OCI-LY7 (cell line): Measurements from ENCODE around the gene SPOP.

Experiments used
- CTCF ChIP-seq: fragments of 200-600 bp; sonication (generic); conservative IDR thresholded peaks from 2 replicates; pipeline ENCODE4 v1.5.1; 2014; ENCODE audit warnings: mild to moderate bottlenecking, antibody characterized with exemption, low read length, moderate library complexity, mixed read lengths
- EZH2phosphoT487 ChIP-seq: fragments of 200-600 bp; sonication (generic); IDR thresholded peaks from 2 replicates; pipeline ENCODE4 v1.6.1; 2018; ENCODE audit warnings: low read depth, borderline replicate concordance, mild to moderate bottlenecking, mixed run types, antibody characterized with exemption, low read length, moderate library complexity, mixed read lengths

DNA sequence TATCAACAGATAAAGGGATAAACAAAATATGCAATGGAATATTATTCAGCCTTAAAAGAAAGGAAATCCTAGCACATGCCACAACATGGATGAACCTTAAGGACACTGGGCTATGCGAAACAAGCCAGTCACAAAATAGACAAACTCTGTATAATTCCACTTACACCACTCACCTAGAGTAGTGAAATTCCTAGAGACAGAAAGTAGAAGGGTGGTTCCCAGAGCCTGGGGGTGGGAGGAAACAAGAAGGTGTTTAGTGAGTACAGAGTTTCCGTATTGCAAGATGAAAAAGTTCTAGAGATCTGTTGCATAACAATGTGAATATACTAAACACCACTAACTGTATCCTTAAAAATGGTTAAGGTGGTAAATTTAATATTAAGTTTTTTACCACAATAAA, 10.0 kb downstream of the SPOP start:
- TF ChIP-seq CTCF, result no peak
- TF ChIP-seq EZH2phosphoT487, result no peak
